SH-SY5Y (cell line): ENCODE results near the gene RIC8A.

Source experiments
- GATA2 ChIP-seq: IDR thresholded peaks from 2 replicates; pipeline ENCODE4 v1.6.1; 2011; ENCODE audit warnings: mild to moderate bottlenecking, low read depth, low read length
- GATA3 ChIP-seq: IDR thresholded peaks from 2 replicates; pipeline ENCODE4 v1.6.1; 2011; ENCODE audit warnings: low read depth, mild to moderate bottlenecking, low read length, moderate library complexity

DNA sequence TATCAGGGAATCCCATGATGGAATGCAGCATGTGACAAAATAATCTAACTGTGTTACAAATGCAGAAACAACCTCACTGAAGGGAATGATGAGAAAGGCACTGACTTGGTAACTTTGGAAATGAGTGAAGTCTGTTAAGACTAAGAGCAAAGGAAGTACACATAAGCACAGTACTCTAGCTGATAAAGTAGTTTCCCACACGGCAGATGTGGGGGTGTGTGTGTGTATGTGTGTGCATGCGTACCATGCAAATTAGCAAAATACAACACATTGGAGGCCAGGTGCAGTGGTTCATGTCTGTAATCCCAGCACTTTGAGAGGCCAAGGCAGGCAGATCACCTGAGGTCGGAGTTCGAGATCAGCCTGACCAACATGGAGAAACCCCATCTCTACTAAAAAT is 54.1 kb downstream of the RIC8A start:
- TF ChIP-seq GATA2 (no peak), GATA3 (no peak)
